HepG2 (cell line): ENCODE results near the gene MYH9. TPM values are rescaled to one million over a fixed set of nuclear protein-coding genes. Genes with fewer than 3 reads are reported as not detected.

Experiments used
- ATAC-seq: fragments of 200-7000 bp; cut with Tn5 transposase; 3 replicates; pipeline ENCODE4 v1.9.1; 2020; ENCODE audit warnings: mild to moderate bottlenecking, moderate library complexity
- BruUV-seq: library from RNA; stranded (reverse); fragments of 400-500 nt; replicated peaks from 2 replicates; lab custom pipeline; 2021; lab: Mats Ljungman, UMichigan
- CTCF ChIA-PET: fragments of 300-600 bp; formaldehyde crosslinking; extraction: SDS; loops from one replicate; lab custom pipeline; 2021; ENCODE audit warnings: low total read pairs, inconsistent platforms, low intra/inter-chr PET ratio; lab: Yijun Ruan, JAX
- POLR2A ChIA-PET: fragments of 350-600 bp; sonication (Branson Sonifier 250); formaldehyde crosslinking; loops from one replicate; lab custom pipeline; 2020; ENCODE audit warnings: antibody characterized with exemption, inconsistent platforms; lab: Yijun Ruan, JAX
- DNase-seq: peaks from one replicate; pipeline ENCODE4 v3.0.0-alpha.2; 2015; ENCODE audit warnings: low spot score
- FAIRE-seq: peaks from 3 replicates; lab custom pipeline; 2011; peaks lifted over from hg19 to GRCh38; lab: Jason Lieb, UNC
- H2AFZ ChIP-seq: one replicate; pipeline ENCODE4 v1.6.1; 2011; ENCODE audit warnings: low read length, inconsistent platforms
- H3K27ac ChIP-seq: fragments of 300-600 bp; 3 replicates; pipeline ENCODE4 v1.8.0; 2011; ENCODE audit warnings: mixed run types, mild to moderate bottlenecking, mixed read lengths, low read length, inconsistent platforms; ENCODE audit not compliant: insufficient read depth; ENCODE audit errors: extremely low read length
- H3K27me3 ChIP-seq, 2 experiments: fragments of 200-600 bp in 1 of 2; 2 replicates in 1 of 2; 3 replicates in 1 of 2; pipeline versions ENCODE4 v1.6.0 to v1.8.0; 2011; ENCODE audit warnings: low read length in 2 of 2, mild to moderate bottlenecking in 2 of 2, moderate library complexity in 2 of 2, inconsistent platforms in 1 of 2; ENCODE audit not compliant: insufficient read depth in 2 of 2, control insufficient read depth in 1 of 2
- H3K36me3 ChIP-seq, 2 experiments: fragments of 200-600 bp in 1 of 2; replicated peaks in 1 of 2; 2 replicates in 1 of 2; 3 replicates in 1 of 2; pipeline versions ENCODE4 v1.5.1 to v1.8.0; 2011; ENCODE audit warnings: low read length in 2 of 2, inconsistent platforms in 1 of 2; ENCODE audit not compliant: insufficient read depth in 2 of 2, control insufficient read depth in 1 of 2
- H3K4me1 ChIP-seq: 2 replicates; pipeline ENCODE4 v1.5.1; 2012; ENCODE audit warnings: low read length, inconsistent platforms; ENCODE audit not compliant: insufficient read depth
- H3K4me2 ChIP-seq: 2 replicates; pipeline ENCODE4 v1.6.0; 2011; ENCODE audit warnings: low read depth, low read length, inconsistent platforms
- H3K4me3 ChIP-seq, 3 experiments: fragments of 200-600 bp in 1 of 3; sonication (generic), shearing (Covaris generic) in 1 of 3; replicated peaks in 1 of 3; 2 replicates each; pipeline ENCODE4 v1.5.1; 2011 to 2016; ENCODE audit warnings: low read length in 3 of 3, inconsistent platforms in 2 of 3, low read depth in 2 of 3, mild to moderate bottlenecking in 2 of 3, control low read depth in 1 of 3, mixed read lengths in 1 of 3; ENCODE audit not compliant: insufficient read depth in 1 of 3
- H3K79me2 ChIP-seq: one replicate; pipeline ENCODE4 v1.6.1; 2011; ENCODE audit warnings: low read length, inconsistent platforms; ENCODE audit not compliant: insufficient read depth
- H3K9ac ChIP-seq: 2 replicates; pipeline ENCODE4 v1.6.0; 2011; ENCODE audit warnings: mild to moderate bottlenecking, low read depth, low read length, inconsistent platforms; ENCODE audit not compliant: insufficient read depth
- H3K9me3 ChIP-seq: 2 replicates; pipeline ENCODE4 v1.5.1; 2012; ENCODE audit warnings: mild to moderate bottlenecking, low read length
- H4K20me1 ChIP-seq: 2 replicates; pipeline ENCODE4 v1.6.0; 2011; ENCODE audit warnings: inconsistent platforms, mild to moderate bottlenecking, low read length, moderate library complexity; ENCODE audit not compliant: insufficient read depth
- AGO2 ChIP-seq: fragments of 200-400 bp; formaldehyde crosslinking; optimal IDR thresholded peaks from 2 replicates; pipeline ENCODE3; 2017; ENCODE audit warnings: mild to moderate bottlenecking, low read depth, low read length, moderate library complexity
- HNRNPK ChIP-seq: fragments of 200-400 bp; formaldehyde crosslinking; IDR thresholded peaks from 2 replicates; pipeline ENCODE4 v1.6.1; 2018; ENCODE audit warnings: low read length, low read depth, moderate library complexity, mild to moderate bottlenecking; ENCODE audit not compliant: poor library complexity, severe bottlenecking
- MTF2 ChIP-seq: sonication (generic); formaldehyde crosslinking; IDR thresholded peaks from 2 replicates; pipeline ENCODE4 v1.5.0; 2020; ENCODE audit warnings: missing genetic modification reagents, borderline replicate concordance
- PHF8 ChIP-seq: sonication (generic); formaldehyde crosslinking; IDR thresholded peaks from 2 replicates; pipeline ENCODE4 v1.5.0; 2020; ENCODE audit warnings: missing genetic modification reagents
- RBM22 ChIP-seq: fragments of 200-400 bp; formaldehyde crosslinking; optimal IDR thresholded peaks from 2 replicates; pipeline ENCODE3; 2017; ENCODE audit warnings: mild to moderate bottlenecking, low read length, moderate library complexity
- ZNF446 ChIP-seq: sonication (generic); formaldehyde crosslinking; IDR thresholded peaks from 2 replicates; pipeline ENCODE4 v1.5.0; 2020; ENCODE audit warnings: mild to moderate bottlenecking, missing genetic modification reagents
- WGBS: methylation state at CpG from one replicate; pipeline ENCODE4 v1.1.6; 2017; ENCODE audit warnings: low lambda C conversion rate; 5-methylcytosine and 5-hydroxymethylcytosine counted together
- in situ Hi-C: cut with HindIII; loops from 2 replicates; pipeline ENCODE4 v1.10.0; 2017; ENCODE audit warnings: low pct_unique_long_range_greater_than_20kb; ENCODE audit not compliant: extremely low pct_ligation_motif_present
- intact Hi-C: fragments of 100-400 bp; cut with micrococcal nuclease; formaldehyde crosslinking; loops from one replicate; pipeline ENCODE4 v1.10.0; 2022; ENCODE audit not compliant: unreplicated experiment
- polyA plus RNA-seq, 8 experiments: library from polyadenylated mRNA; depleted of rRNA in 3 of 8; stranded (reverse) in 7 of 8; unstranded in 1 of 8; fragments of >200 nt; fragmentation: Illumina TruSeq in 4 of 8; extraction: Trizol in 4 of 8; gene quantifications; 2 replicates each; pipeline versions ENCODE4 v1.2.1 to v1.2.3, GENCODE V29; 2011 to 2016; ENCODE audit warnings: low read depth in 4 of 8, missing spikeins in 1 of 8, mixed read lengths in 1 of 8; ENCODE audit not compliant: insufficient read depth in 1 of 8
- total RNA-seq, 5 experiments: library from RNA; depleted of rRNA; stranded (reverse); fragments of >200 nt; fragmentation: Illumina TruSeq; extraction: Trizol; gene quantifications; 2 replicates each; pipeline ENCODE4 v1.2.3, GENCODE V29; 2016; ENCODE audit warnings: low read depth in 1 of 5

The MYH9 gene
- total and polyA plus RNA-seq, 2 of the 13 experiments (the other 11 are each of a cell fraction or from before 2014, with no cell fraction given), result 50.7 to 98.5 TPM

- H3K4me1 ChIP-seq, result peaks cover 13% of the 10 kb centered on the region
- ATAC-seq (no peak), DNase-seq (no peak), FAIRE-seq (no peak)
- no peaks in the 10 kb centered on the region for H3K79me2 ChIP-seq
- H2AFZ ChIP-seq, result no peak overlapping the region
- no peak for TF ChIP-seq ZNF446 (CRISPR knock-in tag)
- TF ChIP-seq HNRNPK, result no peak
- TF ChIP-seq RBM22, result peak; percentile 54
- H3K4me2 ChIP-seq, result no peak overlapping the region
- H3K27me3 ChIP-seq, result no peaks in the 10 kb centered on the region
- ChIA-PET POLR2A (no interaction called here), CTCF (no interaction called here)
- no peaks in the 10 kb centered on the region for H4K20me1 ChIP-seq
- intact Hi-C loops, result no loop called here
- H3K36me3 ChIP-seq, result peaks cover 55 to 93% of the 10 kb centered on the region in 2 experiments
- no peak overlapping the region for H3K9ac ChIP-seq
- in situ Hi-C loops, result no loop called here
- BruUV-seq, result no TSS peak
- no peak overlapping the region for H3K27ac ChIP-seq
- no peak overlapping the region for H3K4me3 ChIP-seq
- 96% methylated on average over 8 of the region's 9 CpGs for WGBS
- H3K9me3 ChIP-seq, result no peaks in the 10 kb centered on the region
Measured at GRCh38 chr22:36320553-36320952, 67.2 kb downstream of the MYH9 start.

GRCh38 chr22:36319595-36320497 is 67.9 kb downstream of the MYH9 start:
- in situ Hi-C loops, result no loop called here
- H3K9ac ChIP-seq, result no peak overlapping the region

More at GRCh38 chr22:36319595-36320497, 67.9 kb downstream of the MYH9 start:
- 98% methylated on average over 15 of the region's 26 CpGs for WGBS
- no peaks in the 10 kb centered on the region for H3K27me3 ChIP-seq
- TF ChIP-seq MTF2 (no peak), PHF8 (CRISPR knock-in tag) (no peak), AGO2 (peak; percentile 67)
- TF ChIP-seq, all 625 proteins: peak for 1
- FAIRE-seq, result no peak
- no peaks in the 10 kb centered on the region for H4K20me1 ChIP-seq
- ChIA-PET CTCF (no interaction called here), POLR2A (no interaction called here)
- no peak overlapping the region for H3K27ac ChIP-seq
- H3K4me3 ChIP-seq, result no peak overlapping the region
- intact Hi-C loops, result no loop called here
- no peak overlapping the region for H3K4me2 ChIP-seq
- no TSS peak for BruUV-seq
- no peaks in the 10 kb centered on the region for H3K9me3 ChIP-seq
- no peak overlapping the region for H2AFZ ChIP-seq
- no peak for ATAC-seq
- peaks cover 52 to 93% of the 10 kb centered on the region in 2 experiments for H3K36me3 ChIP-seq
- no peak for DNase-seq
- H3K4me1 ChIP-seq, result peaks cover 8% of the 10 kb centered on the region
- no peaks in the 10 kb centered on the region for H3K79me2 ChIP-seq
